Central memory CD4-positive, alpha-beta T cell (primary cell): ENCODE data around the gene COL9A3.
A peak's percentile ranks its signal among the peaks of the same experiment; 100 is the strongest.

ENCODE experiments used
- DNase-seq: peaks from one replicate; pipeline ENCODE4 v3.0.0; 2022

Gene COL9A3

DNA sequence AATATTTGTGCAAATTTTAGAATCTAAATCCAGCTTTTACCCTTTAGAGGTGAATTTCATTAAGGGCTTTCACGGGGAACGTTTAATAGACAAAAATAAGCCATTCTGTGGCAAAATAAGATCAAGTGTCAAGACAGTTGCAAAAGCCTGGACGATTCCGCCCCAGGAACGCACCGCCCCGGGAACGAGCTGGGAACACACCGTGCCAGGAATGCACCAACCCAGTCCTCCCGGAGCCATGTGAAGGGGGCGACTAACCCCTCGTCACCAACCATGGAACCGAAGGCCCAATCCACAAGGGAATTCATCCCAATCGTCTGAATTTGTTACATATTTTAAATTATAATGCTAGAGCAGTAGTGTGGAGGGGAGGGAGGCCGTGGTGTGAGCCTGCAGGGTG, 65.6 kb downstream of the COL9A3 start:
- DNase-seq, result no peak

DNA sequence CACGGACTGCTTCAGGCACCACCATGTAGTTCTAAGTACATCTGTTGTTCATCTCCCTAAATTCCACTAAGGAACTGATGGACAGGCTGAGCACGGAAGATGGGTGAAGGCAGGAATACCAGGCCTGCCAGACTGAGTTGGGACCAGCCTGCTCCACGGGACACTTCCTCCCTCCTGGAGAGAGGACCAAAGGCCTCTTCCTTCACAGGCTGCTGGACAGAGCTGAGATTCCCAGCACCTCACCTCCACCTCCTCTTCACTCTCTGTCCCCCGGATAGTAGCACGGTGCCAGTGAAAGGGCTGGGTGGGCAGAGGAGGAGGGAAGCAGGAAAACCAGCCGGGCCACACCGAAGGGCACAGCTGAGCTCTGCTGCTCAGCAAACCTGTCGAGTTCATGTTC, 67.7 kb downstream of the COL9A3 start:
- DNase-seq, result no peak

DNA sequence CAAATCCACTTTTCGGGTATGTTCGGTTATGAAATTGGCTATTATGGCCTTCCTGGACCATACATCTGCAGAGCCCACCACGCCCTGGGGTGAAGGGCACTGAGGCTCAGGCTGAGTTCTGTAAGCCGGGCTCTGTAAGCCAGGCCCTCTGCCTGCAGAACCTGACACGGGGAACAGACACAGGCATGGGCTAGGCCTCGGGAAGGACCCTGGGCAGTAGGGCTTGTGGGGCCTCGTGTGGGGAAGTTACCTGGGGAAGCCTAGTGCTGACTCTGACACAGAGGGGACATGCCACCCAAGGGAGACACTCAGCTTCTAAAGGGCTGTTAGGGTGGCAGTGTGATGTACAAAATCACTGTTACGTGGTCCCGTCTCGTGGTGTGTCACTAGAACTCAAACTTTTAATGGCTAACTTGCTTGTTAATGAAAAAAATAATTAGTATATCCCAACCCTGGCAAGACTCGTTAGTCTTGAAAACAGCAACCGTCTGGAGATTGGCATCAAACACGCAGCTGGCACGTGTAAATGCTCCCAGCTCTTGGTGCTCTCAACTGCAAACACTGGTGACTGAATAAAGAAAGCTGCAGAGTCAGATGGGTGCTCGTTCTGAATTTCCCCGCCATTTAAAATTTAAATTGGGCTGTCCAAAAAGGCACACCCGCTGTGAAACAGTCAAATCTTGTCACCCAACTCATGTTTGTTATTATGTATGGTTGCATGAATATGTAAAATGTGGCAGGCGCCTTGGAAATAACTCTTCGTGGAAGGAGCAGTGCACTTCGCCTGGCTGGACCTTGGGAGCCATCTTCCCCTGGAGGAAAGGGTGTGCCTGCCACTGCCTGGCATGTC, 68.4 kb downstream of the COL9A3 start:
- DNase-seq, result no peak

DNA sequence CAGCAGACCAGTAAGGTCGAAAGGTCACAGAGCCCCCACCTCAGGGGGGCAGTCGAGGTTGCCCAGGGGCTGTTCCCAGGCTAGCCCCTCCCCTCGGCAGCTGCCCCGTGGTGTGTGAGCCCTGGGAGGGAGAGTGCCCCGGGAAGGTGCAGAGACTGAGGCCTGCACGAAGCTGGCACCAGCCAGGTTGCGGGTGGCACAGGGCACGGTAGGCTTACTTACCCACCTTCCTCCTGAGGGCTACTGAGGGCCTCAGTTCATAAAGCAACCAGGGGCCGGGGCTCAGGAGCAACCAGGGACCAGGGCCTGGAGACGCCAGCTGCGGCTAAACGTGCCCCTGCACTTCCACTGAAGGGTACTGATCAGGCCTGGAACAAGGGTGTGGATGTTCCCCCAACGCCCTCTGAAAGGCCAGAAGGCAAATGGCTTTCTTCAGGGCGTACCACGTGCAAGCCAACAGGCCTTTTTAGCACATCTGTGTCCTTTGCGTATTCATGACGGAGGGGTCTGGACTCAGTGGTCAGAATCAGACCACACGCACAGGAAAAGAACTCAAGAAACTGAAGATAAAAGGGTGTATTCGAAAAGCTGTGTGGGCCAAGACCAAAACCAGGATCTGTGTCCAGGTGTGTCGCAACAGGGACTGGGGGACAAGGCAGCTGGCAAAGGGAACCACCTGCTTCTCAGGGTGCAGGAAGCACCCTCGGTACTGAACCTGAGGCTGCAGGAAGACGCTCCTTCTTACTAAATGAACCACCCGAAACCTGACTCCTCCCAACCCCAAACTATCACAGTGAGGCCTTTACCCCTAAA, 69.3 kb downstream of the COL9A3 start:
- DNase-seq, result no peak

DNA sequence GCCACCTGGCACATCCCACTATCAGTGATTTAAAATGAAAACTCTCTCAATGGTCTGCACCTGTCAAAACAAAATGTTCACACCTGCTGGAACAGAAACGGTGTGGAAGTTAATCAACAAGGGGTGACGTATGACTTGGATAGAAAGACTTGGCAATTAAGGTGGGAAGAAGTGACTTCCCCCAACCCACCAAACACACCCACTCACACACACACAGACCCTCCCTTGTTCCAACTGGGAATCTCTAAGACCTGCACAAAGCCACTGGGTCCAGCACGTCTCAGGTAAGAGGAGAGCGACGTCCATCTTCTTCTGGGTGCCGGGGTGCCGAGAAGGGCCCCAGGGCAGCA, 69.8 kb downstream of the COL9A3 start:
- DNase-seq, result no peak

DNA sequence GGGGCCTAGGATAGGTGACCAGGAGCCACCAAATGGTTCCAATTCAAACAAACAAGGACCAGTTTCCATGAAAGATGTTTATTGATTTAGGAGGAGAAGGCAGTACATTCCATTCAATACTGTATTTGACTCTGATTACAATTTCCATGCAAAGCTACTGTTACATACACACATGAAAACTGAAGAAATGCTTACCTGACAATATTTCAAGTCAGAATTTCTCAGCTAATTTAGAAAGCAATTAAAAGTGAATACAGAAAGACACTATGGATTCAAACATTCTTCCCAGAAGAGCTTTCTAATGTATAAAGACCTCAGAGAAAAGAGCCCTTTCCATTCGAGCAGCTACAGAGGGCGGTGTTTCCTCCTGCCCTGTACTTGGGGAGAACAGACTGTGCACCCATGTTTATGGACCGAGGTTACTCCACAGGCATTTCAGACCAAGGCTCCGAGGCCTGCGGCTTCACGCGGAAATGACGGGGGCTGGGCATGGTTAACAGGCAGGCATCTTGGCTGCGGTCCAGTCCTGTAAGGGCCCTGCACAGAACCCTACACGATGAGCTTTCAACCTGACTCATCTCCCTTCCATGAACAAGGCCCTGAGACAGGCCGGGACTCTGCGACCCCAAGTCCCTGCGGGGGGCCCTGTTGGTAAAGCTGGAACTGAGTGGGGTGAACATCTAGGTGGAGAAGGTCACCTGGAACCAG, 70.5 kb downstream of the COL9A3 start:
- DNase-seq, result peak; percentile 24

DNA sequence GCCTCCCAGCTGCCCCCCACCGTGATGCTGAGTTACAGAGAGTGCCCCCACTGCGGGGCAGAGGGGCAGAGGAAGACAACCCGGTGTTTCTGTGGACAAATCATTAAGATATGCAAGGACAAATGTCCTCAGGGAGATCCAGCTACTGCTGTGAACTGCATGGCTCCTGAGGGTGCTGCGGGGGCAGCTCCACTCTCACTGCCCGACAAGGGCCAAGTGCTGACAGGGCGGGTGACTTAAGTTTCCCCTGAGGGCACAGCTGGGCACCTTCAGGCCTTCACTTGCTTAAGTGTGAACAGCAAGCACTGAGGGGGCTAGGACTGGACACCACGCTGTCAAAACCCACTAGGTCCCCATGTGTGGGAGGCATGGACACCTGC, 71.0 kb downstream of the COL9A3 start:
- no peak for DNase-seq

DNA sequence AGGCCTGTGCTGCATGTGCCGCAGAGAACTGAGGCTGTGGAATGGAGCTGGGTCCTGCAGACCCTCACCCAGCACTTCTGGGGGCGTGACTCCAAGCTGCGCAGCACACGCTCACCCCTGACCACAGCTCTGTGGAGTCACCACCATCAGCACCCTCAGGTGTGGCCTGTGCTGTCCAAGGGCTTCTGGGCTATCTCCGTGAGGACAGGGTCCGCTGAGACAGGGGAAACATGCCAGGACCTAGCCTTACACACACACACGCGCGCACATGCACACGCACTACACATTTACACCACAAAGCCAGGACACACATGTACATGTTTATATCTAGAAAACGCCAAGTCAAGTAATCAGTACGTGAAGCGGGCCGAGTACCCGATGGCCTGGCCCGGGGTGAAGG, 71.6 kb downstream of the COL9A3 start:
- no peak for DNase-seq

DNA sequence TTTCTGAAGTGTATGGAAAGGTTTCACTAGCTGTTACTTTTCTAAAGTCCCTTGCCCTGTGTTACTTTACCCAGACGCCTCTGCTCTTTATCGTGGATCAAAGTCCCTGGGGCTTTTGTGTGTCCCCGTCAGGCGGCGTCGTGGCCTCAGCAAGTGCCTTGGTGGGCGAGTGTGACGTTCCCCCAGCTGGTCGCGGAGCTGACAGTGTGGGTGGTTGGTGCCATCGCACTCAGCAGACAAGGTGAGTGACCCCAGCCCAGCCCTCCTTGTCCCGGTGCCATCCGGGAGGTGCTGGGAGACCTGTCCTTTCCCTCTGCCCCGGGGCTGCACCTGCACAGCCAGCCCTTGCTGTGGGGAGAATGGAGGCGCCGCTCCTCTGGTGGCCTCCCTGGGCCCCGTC, 72.1 kb downstream of the COL9A3 start:
- DNase-seq, result no peak

DNA sequence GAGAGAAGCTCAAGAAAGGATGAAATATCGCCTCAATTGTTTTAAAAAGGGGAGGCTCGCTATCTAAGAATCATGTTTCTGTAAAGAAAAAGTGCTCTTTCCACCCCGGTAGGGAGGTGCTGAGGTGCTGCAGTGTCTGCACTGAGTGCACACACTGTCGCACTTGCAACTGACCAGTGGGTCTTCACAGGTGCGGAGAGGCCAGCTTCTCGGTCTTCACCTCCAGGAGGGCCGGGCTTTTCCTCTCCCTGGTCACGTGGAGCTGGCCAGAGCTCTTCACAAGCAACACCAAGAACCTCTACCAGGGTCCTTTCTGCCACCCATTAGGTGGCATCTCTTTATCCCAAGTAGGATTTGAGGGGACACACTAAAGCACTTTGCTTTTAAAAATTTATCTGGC, 72.6 kb downstream of the COL9A3 start:
- no peak for DNase-seq

DNA sequence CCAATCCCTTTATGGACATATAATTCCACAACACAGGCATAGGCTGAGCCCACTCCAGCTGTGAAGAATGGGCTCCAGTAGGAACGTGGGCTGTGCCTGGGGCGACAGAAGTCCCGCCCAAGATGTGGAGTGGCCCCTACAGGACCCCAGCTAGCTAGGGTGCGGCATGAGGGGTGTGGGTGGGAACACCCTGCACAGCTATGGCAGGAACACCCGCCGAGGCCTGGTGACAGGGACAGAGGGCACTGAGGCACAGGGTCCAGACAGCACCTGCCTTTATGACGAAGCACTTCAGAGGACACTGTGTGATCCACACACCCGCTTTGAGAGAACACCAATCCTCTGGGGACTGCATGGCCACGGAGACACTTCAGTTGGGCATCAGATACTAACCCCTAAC, 73.0 kb downstream of the COL9A3 start:
- DNase-seq, result no peak

DNA sequence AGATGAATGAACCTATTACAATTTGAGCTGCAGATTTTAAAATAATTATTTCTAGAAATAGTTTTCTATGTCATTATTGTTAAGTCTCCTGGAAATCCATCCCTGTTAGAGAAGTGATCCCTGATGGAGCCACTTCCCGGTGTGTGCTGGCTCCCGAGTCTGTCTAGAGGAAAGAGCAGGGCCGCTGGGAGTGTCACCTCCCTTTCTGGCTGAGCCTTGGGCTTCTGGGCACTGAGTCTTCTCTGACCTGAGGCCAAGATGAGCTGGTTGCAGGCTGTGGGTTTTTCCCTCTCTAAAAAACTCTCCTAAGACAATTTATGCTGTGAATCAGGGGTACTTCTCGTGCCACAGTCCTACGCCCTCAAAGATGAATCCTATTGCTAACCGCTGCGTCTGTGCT, 73.6 kb downstream of the COL9A3 start:
- no peak for DNase-seq
